Transverse colon (tissue), 4 donors: Measurements from ENCODE around the gene PSAT1.

Source experiments
- EP300 ChIP-seq: sonication (generic); formaldehyde crosslinking; IDR thresholded peaks from one replicate; pipeline ENCODE4 v1.6.1; 2017; ENCODE audit warnings: antibody characterized with exemption, low read depth
- POLR2A ChIP-seq: fragments of 450-650 bp; IDR thresholded peaks from one replicate; pipeline ENCODE4 v1.6.1; 2016; ENCODE audit warnings: antibody characterized with exemption, mild to moderate bottlenecking, moderate library complexity
- POLR2AphosphoS5 ChIP-seq, 3 donors: sonication (generic); formaldehyde crosslinking; IDR thresholded peaks; one replicate each; pipeline ENCODE4 v1.6.1; 2016; ENCODE audit warnings: antibody characterized with exemption in 3 of 3
- TF ChIP-seq, protein P1 (sequence below), 5 experiments: fragments of 200-600 bp in 3 of 5; fragments of 450-650 bp in 2 of 5; sonication (generic) in 3 of 5; IDR thresholded peaks; 1 replicate in 2 of 5; 2 replicates in 3 of 5; pipeline ENCODE4 v1.5.1; 2016 to 2017; ENCODE audit warnings: antibody characterized with exemption in 5 of 5, inconsistent platforms in 3 of 5, mild to moderate bottlenecking in 2 of 5, moderate library complexity in 1 of 5

DNA sequence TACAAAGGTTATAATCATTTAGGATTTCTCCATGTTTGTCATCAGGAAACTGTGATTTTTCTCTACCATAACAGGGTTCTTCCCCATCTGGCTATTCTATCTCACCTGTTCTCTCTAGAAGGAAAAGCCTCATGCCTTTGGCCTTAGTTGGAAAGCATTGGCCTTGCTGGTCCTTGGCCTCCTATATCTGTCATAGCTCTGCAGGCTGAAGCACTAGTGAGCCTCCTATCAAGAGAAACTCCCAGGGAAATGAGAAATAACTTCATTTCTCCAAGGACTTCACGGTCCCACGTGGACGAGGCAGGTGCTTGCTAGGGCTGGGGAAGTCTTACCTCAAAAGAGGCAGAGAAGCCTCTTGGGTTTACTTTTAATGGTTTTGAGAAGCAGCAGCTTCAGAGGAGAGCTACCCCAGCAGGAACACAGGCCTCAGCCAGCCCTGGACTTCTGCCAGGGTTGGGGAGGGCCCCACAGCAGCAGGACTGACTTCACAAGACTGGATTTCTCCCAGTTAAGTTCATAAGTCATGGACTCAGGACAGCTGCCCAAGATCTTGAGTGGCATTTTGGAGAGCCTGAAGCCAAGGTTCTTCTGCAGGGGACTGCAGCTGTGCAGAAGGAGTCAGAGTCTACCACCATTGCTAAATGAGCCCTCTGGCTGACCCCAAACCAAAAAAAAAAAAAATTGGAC, 15.8 kb upstream of the PSAT1 start:
- TF ChIP-seq, protein P1, sequence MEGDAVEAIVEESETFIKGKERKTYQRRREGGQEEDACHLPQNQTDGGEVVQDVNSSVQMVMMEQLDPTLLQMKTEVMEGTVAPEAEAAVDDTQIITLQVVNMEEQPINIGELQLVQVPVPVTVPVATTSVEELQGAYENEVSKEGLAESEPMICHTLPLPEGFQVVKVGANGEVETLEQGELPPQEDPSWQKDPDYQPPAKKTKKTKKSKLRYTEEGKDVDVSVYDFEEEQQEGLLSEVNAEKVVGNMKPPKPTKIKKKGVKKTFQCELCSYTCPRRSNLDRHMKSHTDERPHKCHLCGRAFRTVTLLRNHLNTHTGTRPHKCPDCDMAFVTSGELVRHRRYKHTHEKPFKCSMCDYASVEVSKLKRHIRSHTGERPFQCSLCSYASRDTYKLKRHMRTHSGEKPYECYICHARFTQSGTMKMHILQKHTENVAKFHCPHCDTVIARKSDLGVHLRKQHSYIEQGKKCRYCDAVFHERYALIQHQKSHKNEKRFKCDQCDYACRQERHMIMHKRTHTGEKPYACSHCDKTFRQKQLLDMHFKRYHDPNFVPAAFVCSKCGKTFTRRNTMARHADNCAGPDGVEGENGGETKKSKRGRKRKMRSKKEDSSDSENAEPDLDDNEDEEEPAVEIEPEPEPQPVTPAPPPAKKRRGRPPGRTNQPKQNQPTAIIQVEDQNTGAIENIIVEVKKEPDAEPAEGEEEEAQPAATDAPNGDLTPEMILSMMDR (IDR thresholded peaks at IDR 0.05): no peak
- TF ChIP-seq POLR2A (no peak), POLR2AphosphoS5 (IDR thresholded peaks at IDR 0.05) (no peak), EP300 (no peak)
